GM18502 (cell line): ENCODE data around the gene OR10A2.
"Not testable (repeated sequence)": the region's sequence is repeated elsewhere in the genome, so short reads cannot be mapped to it uniquely, and the experiment has no call there.

ENCODE experiments used
- ATAC-seq: cut with Tn5 transposase; IDR thresholded peaks from one replicate; pipeline ENCODE4 v1.9.1; 2021; ENCODE audit warnings: mild to moderate bottlenecking; ENCODE audit not compliant: unreplicated experiment, poor library complexity

OR10A2 gene

GRCh38 chr11:6862961-6863360 lies at the start of gene OR10A2:
TSS of gene OR10A2 (plus strand) at chr11:6863057. CDS start at chr11:6869755, 6,698 bp downstream.
- ATAC-seq: no peak

GRCh38 chr11:6813656-6814055 lies 49.2 kb upstream of the OR10A2 start:
- ATAC-seq: no peak

- ATAC-seq: no peak
These were observed 45.2 kb upstream of the OR10A2 start for GRCh38 chr11:6817694-6818093.

- no peak for ATAC-seq
These were observed 43.9 kb upstream of the OR10A2 start for GRCh38 chr11:6818967-6819366.

GRCh38 chr11:6824136-6824823 lies 38.6 kb upstream of the OR10A2 start:
- no peak for ATAC-seq

GRCh38 chr11:6825231-6825744 lies 37.6 kb upstream of the OR10A2 start:
- ATAC-seq: no peak

- ATAC-seq: no peak
These were observed 34.8 kb upstream of the OR10A2 start for GRCh38 chr11:6828103-6828502.

- no peak for ATAC-seq
These were observed 29.5 kb upstream of the OR10A2 start for GRCh38 chr11:6833356-6833755.

- ATAC-seq: no peak
These were observed 28.8 kb upstream of the OR10A2 start for GRCh38 chr11:6834021-6834420.

GRCh38 chr11:6841694-6842093 lies 21.2 kb upstream of the OR10A2 start:
- peak; percentile 44 for ATAC-seq

- ATAC-seq: no peak
These were observed 19.2 kb upstream of the OR10A2 start for GRCh38 chr11:6843670-6844069.

GRCh38 chr11:6844356-6844755 lies 18.5 kb upstream of the OR10A2 start:
- no peak for ATAC-seq

- no peak for ATAC-seq
These were observed 17.5 kb upstream of the OR10A2 start, which contains the start of gene OR10A5 for GRCh38 chr11:6845383-6845782. TSS of gene OR10A5 (plus strand) at chr11:6845683. CDS start at chr11:6845683, 0 bp downstream.

- ATAC-seq: no peak
These were observed 12.3 kb upstream of the OR10A2 start for GRCh38 chr11:6850526-6850925.

GRCh38 chr11:6854801-6855200 lies 8.1 kb upstream of the OR10A2 start:
- not testable (repeated sequence) for ATAC-seq

- ATAC-seq: no peak
These were observed 6.8 kb upstream of the OR10A2 start for GRCh38 chr11:6855971-6856541.

GRCh38 chr11:6856871-6857270 lies 6.0 kb upstream of the OR10A2 start:
- ATAC-seq: peak; percentile 81

GRCh38 chr11:6864438-6864837 lies 1.6 kb downstream of the OR10A2 start:
- no peak for ATAC-seq

- ATAC-seq: no peak
These were observed 8.4 kb downstream of the OR10A2 start for GRCh38 chr11:6871278-6871677.

- ATAC-seq: no peak
These were observed 12.9 kb downstream of the OR10A2 start for GRCh38 chr11:6875761-6876160.

GRCh38 chr11:6876325-6876724 lies 13.5 kb downstream of the OR10A2 start, which contains the start of gene OR10A4:
TSS of gene OR10A4 (plus strand) at chr11:6876625. CDS start at chr11:6876648, 23 bp downstream.
- no peak for ATAC-seq

GRCh38 chr11:6876914-6877313 lies 14.1 kb downstream of the OR10A2 start:
- no peak for ATAC-seq
